ENCODE results near the gene UBE2G2.
"Not testable (repeated sequence)": the region's sequence is repeated elsewhere in the genome, so short reads cannot be mapped to it uniquely, and the experiment has no call there.

UBE2G2 gene

GRCh38 chr21:44837537-44837936 is 35.9 kb upstream of the UBE2G2 start:
- in situ Hi-C loops (cut with HindIII; ENCODE audit: low pct_ligation_motif_present, low pct_unique_long_range_greater_than_20kb, low sequenced_read_pairs), result no loop called here
- DNase-seq, result no peak

GRCh38 chr21:44836666-44837471 is 35.2 kb upstream of the UBE2G2 start:
- in situ Hi-C loops (cut with HindIII; ENCODE audit: low pct_ligation_motif_present, low pct_unique_long_range_greater_than_20kb, low sequenced_read_pairs), result no loop called here
- no peak for DNase-seq

- in situ Hi-C loops (cut with HindIII; ENCODE audit: low pct_ligation_motif_present, low pct_unique_long_range_greater_than_20kb, low sequenced_read_pairs), result no loop called here
- DNase-seq, result no peak
Observed at GRCh38 chr21:44836349-44836665, 34.7 kb upstream of the UBE2G2 start.

GRCh38 chr21:44835647-44835973 is 34.0 kb upstream of the UBE2G2 start:
- DNase-seq, result no peak
- in situ Hi-C loops (cut with HindIII; ENCODE audit: low pct_ligation_motif_present, low pct_unique_long_range_greater_than_20kb, low sequenced_read_pairs), result no loop called here

- DNase-seq, result no peak
- in situ Hi-C loops (cut with HindIII; ENCODE audit: low pct_ligation_motif_present, low pct_unique_long_range_greater_than_20kb, low sequenced_read_pairs), result no loop called here
Observed at GRCh38 chr21:44834951-44835646, 33.5 kb upstream of the UBE2G2 start.

- no peak for DNase-seq
- in situ Hi-C loops (cut with HindIII; ENCODE audit: low pct_ligation_motif_present, low pct_unique_long_range_greater_than_20kb, low sequenced_read_pairs), result no loop called here
Observed at GRCh38 chr21:44834231-44834950, 32.8 kb upstream of the UBE2G2 start.

- in situ Hi-C loops (cut with HindIII; ENCODE audit: low pct_ligation_motif_present, low pct_unique_long_range_greater_than_20kb, low sequenced_read_pairs), result no loop called here
- no peak for DNase-seq
Observed at GRCh38 chr21:44833663-44834062, 32.0 kb upstream of the UBE2G2 start.

- in situ Hi-C loops (cut with HindIII; ENCODE audit: low pct_ligation_motif_present, low pct_unique_long_range_greater_than_20kb, low sequenced_read_pairs); DNase-seq: not testable (repeated sequence)
Observed at GRCh38 chr21:44832516-44833255, 31.1 kb upstream of the UBE2G2 start.

- DNase-seq, result no peak
- in situ Hi-C loops (cut with HindIII; ENCODE audit: low pct_ligation_motif_present, low pct_unique_long_range_greater_than_20kb, low sequenced_read_pairs), result no loop called here
Observed at GRCh38 chr21:44831227-44831860, 29.7 kb upstream of the UBE2G2 start.

- in situ Hi-C loops (cut with HindIII; ENCODE audit: low pct_ligation_motif_present, low pct_unique_long_range_greater_than_20kb, low sequenced_read_pairs), result no loop called here
- no peak for DNase-seq
Observed at GRCh38 chr21:44829507-44830092, 28.0 kb upstream of the UBE2G2 start.

- no peak for DNase-seq
- in situ Hi-C loops (cut with HindIII; ENCODE audit: low pct_ligation_motif_present, low pct_unique_long_range_greater_than_20kb, low sequenced_read_pairs), result no loop called here
Observed at GRCh38 chr21:44828362-44829056, 26.9 kb upstream of the UBE2G2 start.

- in situ Hi-C loops (cut with HindIII; ENCODE audit: low pct_ligation_motif_present, low pct_unique_long_range_greater_than_20kb, low sequenced_read_pairs), result no loop called here
- DNase-seq, result no peak
Observed at GRCh38 chr21:44823179-44823660, 21.6 kb upstream of the UBE2G2 start.

GRCh38 chr21:44822484-44823178 is 21.0 kb upstream of the UBE2G2 start:
- in situ Hi-C loops (cut with HindIII; ENCODE audit: low pct_ligation_motif_present, low pct_unique_long_range_greater_than_20kb, low sequenced_read_pairs), result no loop called here
- no peak for DNase-seq

- no peak for DNase-seq
- in situ Hi-C loops (cut with HindIII; ENCODE audit: low pct_ligation_motif_present, low pct_unique_long_range_greater_than_20kb, low sequenced_read_pairs), result no loop called here
Observed at GRCh38 chr21:44820851-44821250, 19.2 kb upstream of the UBE2G2 start.

- DNase-seq, result no peak
- in situ Hi-C loops (cut with HindIII; ENCODE audit: low pct_ligation_motif_present, low pct_unique_long_range_greater_than_20kb, low sequenced_read_pairs), result no loop called here
Observed at GRCh38 chr21:44819283-44820243, 17.9 kb upstream of the UBE2G2 start.

GRCh38 chr21:44818640-44819011 is 17.0 kb upstream of the UBE2G2 start:
- no peak for DNase-seq
- in situ Hi-C loops (cut with HindIII; ENCODE audit: low pct_ligation_motif_present, low pct_unique_long_range_greater_than_20kb, low sequenced_read_pairs), result no loop called here

Data from ACHN (cell line).